Measurements from ENCODE around the gene FXYD6. TPM values are rescaled to one million over a fixed set of nuclear protein-coding genes. Genes with fewer than 3 reads are reported as not detected.

FXYD6 gene
- total RNA-seq, 1 experiment from 2014 or later, result 0.54 TPM

DNA sequence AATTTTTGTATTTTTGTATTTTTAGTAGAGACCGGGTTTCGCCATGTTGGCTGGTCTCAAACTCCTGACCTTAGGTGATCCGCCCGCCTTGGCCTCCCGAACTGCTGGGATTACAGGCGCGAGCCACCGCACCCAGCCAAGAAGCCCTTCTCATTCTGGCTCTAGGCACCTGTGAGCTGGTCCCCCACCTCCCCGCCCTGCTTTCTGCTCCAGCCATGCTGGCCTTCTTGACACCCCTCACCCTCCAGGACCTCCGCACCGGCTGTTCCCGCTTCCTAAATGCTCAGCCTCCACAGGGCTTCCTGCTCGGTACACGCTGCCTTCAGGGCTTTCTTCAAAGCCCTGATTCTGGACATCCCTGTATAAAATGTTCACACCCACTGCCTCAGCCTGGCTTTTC is 46.4 kb downstream of the FXYD6 start:
- intact Hi-C loops (cut with micrococcal nuclease; ENCODE audit: unreplicated experiment) (no loop called here), in situ Hi-C loops (cut with HindIII; ENCODE audit: low pct_unique_long_range_greater_than_20kb, low sequenced_read_pairs) (no loop called here)
- POLR2A ChIA-PET, result no interaction called here
- ATAC-seq, result no peak
- Histone ChIP-seq H3K4me1 (ENCODE audit: control insufficient read depth, insufficient read depth, low read length) (no peaks in the 10 kb centered on the region), H3K36me3 (ENCODE audit: control insufficient read depth, insufficient read depth, low read length) (no peaks in the 10 kb centered on the region), H3K27me3 (ENCODE audit: control insufficient read depth, insufficient read depth, low read length) (peaks cover 7% of the 10 kb centered on the region), H3K27ac (ENCODE audit: low read length) (no peak overlapping the region), H3K4me3 (ENCODE audit: low read depth in 2 of 2, low read length in 2 of 2) (no peak overlapping the region), H3K9me3 (ENCODE audit: control insufficient read depth, insufficient read depth, low read depth, low read length) (no peaks in the 10 kb centered on the region)
- CTCF ChIA-PET, result no interaction called here
- no TSS peak for BruUV-seq (replicated peaks)
- TF ChIP-seq SIN3A (IDR thresholded peaks at IDR 0.05; ENCODE audit: borderline replicate concordance, insufficient read depth, low read depth, low read length) (no peak), TCF7L2 (IDR thresholded peaks at IDR 0.05; ENCODE audit: low read depth, low read length) (no peak), POLR2AphosphoS5 (IDR thresholded peaks at IDR 0.05; ENCODE audit: low read depth, low read length) (no peak)
- TF ChIP-seq, protein P1, sequence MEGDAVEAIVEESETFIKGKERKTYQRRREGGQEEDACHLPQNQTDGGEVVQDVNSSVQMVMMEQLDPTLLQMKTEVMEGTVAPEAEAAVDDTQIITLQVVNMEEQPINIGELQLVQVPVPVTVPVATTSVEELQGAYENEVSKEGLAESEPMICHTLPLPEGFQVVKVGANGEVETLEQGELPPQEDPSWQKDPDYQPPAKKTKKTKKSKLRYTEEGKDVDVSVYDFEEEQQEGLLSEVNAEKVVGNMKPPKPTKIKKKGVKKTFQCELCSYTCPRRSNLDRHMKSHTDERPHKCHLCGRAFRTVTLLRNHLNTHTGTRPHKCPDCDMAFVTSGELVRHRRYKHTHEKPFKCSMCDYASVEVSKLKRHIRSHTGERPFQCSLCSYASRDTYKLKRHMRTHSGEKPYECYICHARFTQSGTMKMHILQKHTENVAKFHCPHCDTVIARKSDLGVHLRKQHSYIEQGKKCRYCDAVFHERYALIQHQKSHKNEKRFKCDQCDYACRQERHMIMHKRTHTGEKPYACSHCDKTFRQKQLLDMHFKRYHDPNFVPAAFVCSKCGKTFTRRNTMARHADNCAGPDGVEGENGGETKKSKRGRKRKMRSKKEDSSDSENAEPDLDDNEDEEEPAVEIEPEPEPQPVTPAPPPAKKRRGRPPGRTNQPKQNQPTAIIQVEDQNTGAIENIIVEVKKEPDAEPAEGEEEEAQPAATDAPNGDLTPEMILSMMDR (IDR thresholded peaks at IDR 0.05), result no peak
- TF ChIP-seq, protein P2, sequence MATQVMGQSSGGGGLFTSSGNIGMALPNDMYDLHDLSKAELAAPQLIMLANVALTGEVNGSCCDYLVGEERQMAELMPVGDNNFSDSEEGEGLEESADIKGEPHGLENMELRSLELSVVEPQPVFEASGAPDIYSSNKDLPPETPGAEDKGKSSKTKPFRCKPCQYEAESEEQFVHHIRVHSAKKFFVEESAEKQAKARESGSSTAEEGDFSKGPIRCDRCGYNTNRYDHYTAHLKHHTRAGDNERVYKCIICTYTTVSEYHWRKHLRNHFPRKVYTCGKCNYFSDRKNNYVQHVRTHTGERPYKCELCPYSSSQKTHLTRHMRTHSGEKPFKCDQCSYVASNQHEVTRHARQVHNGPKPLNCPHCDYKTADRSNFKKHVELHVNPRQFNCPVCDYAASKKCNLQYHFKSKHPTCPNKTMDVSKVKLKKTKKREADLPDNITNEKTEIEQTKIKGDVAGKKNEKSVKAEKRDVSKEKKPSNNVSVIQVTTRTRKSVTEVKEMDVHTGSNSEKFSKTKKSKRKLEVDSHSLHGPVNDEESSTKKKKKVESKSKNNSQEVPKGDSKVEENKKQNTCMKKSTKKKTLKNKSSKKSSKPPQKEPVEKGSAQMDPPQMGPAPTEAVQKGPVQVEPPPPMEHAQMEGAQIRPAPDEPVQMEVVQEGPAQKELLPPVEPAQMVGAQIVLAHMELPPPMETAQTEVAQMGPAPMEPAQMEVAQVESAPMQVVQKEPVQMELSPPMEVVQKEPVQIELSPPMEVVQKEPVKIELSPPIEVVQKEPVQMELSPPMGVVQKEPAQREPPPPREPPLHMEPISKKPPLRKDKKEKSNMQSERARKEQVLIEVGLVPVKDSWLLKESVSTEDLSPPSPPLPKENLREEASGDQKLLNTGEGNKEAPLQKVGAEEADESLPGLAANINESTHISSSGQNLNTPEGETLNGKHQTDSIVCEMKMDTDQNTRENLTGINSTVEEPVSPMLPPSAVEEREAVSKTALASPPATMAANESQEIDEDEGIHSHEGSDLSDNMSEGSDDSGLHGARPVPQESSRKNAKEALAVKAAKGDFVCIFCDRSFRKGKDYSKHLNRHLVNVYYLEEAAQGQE (IDR thresholded peaks at IDR 0.05; ENCODE audit: insufficient read depth in 1 of 2, low read depth in 2 of 2, low read length in 1 of 2), result no peak
- no peak for DNase-seq (ENCODE audit: low read depth, low spot score)

DNA sequence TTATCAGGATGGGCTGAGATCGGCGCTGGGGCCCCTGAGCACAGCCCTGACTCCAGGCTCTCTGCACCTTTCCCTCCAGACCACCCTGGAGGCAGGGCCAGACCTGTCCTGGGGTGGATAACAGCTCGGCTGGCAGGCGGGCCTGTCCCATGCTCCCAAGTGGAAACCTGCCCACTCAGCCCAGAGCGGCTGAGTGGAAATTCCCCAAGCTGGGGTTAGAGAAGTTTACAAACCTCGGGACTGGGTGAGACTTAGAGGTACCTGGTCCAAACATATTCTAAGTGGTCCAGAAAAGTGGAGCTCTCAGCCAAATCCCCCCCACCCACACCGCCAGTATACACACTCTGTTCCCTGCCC is 47.1 kb downstream of the FXYD6 start:
- TF ChIP-seq, protein P1 (IDR thresholded peaks at IDR 0.05), result no peak
- TF ChIP-seq POLR2AphosphoS5 (IDR thresholded peaks at IDR 0.05; ENCODE audit: low read depth, low read length) (no peak), SIN3A (IDR thresholded peaks at IDR 0.05; ENCODE audit: borderline replicate concordance, insufficient read depth, low read depth, low read length) (no peak), TCF7L2 (IDR thresholded peaks at IDR 0.05; ENCODE audit: low read depth, low read length) (no peak)
- TF ChIP-seq, protein P2 (IDR thresholded peaks at IDR 0.05; ENCODE audit: insufficient read depth in 1 of 2, low read depth in 2 of 2, low read length in 1 of 2), result no peak
- in situ Hi-C loops (cut with HindIII; ENCODE audit: low pct_unique_long_range_greater_than_20kb, low sequenced_read_pairs), result no loop called here
- no TSS peak for BruUV-seq (replicated peaks)
- no peak overlapping the region for H3K27ac ChIP-seq (ENCODE audit: low read length)
- POLR2A ChIA-PET, result no interaction called here
- no peak overlapping the region for H3K4me3 ChIP-seq (ENCODE audit: low read depth in 2 of 2, low read length in 2 of 2)
- peaks cover 7% of the 10 kb centered on the region for H3K27me3 ChIP-seq (ENCODE audit: control insufficient read depth, insufficient read depth, low read length)
- peak; percentile 24; the same call in 1 of the 2 replicates for ATAC-seq
- no peaks in the 10 kb centered on the region for H3K36me3 ChIP-seq (ENCODE audit: control insufficient read depth, insufficient read depth, low read length)
- no peaks in the 10 kb centered on the region for H3K9me3 ChIP-seq (ENCODE audit: control insufficient read depth, insufficient read depth, low read depth, low read length)
- DNase-seq (ENCODE audit: low read depth, low spot score), result no peak
- intact Hi-C loops (cut with micrococcal nuclease; ENCODE audit: unreplicated experiment), result no loop called here
- no peaks in the 10 kb centered on the region for H3K4me1 ChIP-seq (ENCODE audit: control insufficient read depth, insufficient read depth, low read length)
- CTCF ChIA-PET, result no interaction called here

Measured in Panc1 (cell line).